ENCODE measurements around the gene PEX14.

Gene PEX14

GRCh38 chr1:10629816-10630571 is 155.2 kb downstream of the PEX14 start:
- Histone ChIP-seq H3K4me3 (ENCODE audit: low read length in 2 of 2) (no peak overlapping the region), H3K9me3 (ENCODE audit: control insufficient read depth in 2 of 2, low read length in 2 of 2) (no peaks in the 10 kb centered on the region), H3K4me1 (ENCODE audit: control insufficient read depth in 2 of 2, insufficient read depth in 2 of 2, low read length in 2 of 2) (peaks cover 0 to 3% of the 10 kb centered on the region in 2 donors), H3K9ac (ENCODE audit: low read depth in 1 of 2, low read length in 2 of 2) (no peak overlapping the region), H3K27me3 (ENCODE audit: control insufficient read depth in 2 of 2, insufficient read depth in 2 of 2, low read length in 2 of 2) (no peaks in the 10 kb centered on the region), H3K36me3 (ENCODE audit: control insufficient read depth in 2 of 2, insufficient read depth in 2 of 2, low read length in 2 of 2) (peaks cover 0 to 11% of the 10 kb centered on the region in 2 donors), H3K27ac (ENCODE audit: low read depth in 2 of 2, low read length in 2 of 2) (no peak overlapping the region)

DNA sequence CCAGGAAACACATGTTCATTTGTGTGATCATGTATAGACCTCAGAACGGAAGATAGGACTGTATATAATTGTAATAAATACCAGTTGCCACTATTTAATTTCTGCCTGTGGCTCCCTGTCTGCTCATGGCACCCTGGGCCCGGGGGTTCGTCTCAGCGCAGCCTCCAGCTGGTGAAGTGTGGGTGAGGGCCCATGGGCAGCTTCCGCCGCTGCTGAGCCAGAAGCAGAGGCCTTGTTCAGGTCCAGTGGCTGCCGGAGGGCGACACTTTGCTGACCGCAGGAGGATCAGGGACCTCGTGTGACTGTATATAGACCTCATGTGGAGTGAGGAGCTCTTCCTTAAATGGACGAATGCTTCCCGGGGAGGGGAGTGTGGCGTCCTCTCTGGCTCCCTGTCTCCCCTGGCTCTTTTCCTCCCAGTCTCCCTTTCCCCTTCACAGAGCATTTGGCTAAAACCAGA is 155.9 kb downstream of the PEX14 start:
- Histone ChIP-seq H3K36me3 (ENCODE audit: control insufficient read depth in 2 of 2, insufficient read depth in 2 of 2, low read length in 2 of 2) (peaks cover 0 to 8% of the 10 kb centered on the region in 2 donors), H3K4me1 (ENCODE audit: control insufficient read depth in 2 of 2, insufficient read depth in 2 of 2, low read length in 2 of 2) (peaks cover 4 to 10% of the 10 kb centered on the region in 2 donors), H3K27ac (ENCODE audit: low read depth in 2 of 2, low read length in 2 of 2) (no peak overlapping the region)

GRCh38 chr1:10631121-10631810 is 156.5 kb downstream of the PEX14 start:
- Histone ChIP-seq H3K27ac (ENCODE audit: low read depth in 2 of 2, low read length in 2 of 2) (peak overlapping the region in 1 of 2 donors; percentile 48), H3K4me3 (ENCODE audit: low read length in 2 of 2) (no peak overlapping the region), H3K27me3 (ENCODE audit: control insufficient read depth in 2 of 2, insufficient read depth in 2 of 2, low read length in 2 of 2) (no peaks in the 10 kb centered on the region), H3K9ac (ENCODE audit: low read depth in 1 of 2, low read length in 2 of 2) (no peak overlapping the region), H3K4me1 (ENCODE audit: control insufficient read depth in 2 of 2, insufficient read depth in 2 of 2, low read length in 2 of 2) (peaks cover 4 to 10% of the 10 kb centered on the region in 2 donors), H3K9me3 (ENCODE audit: control insufficient read depth in 2 of 2, low read length in 2 of 2) (no peaks in the 10 kb centered on the region), H3K36me3 (ENCODE audit: control insufficient read depth in 2 of 2, insufficient read depth in 2 of 2, low read length in 2 of 2) (peaks cover 0 to 7% of the 10 kb centered on the region in 2 donors)

More for the DNA sequence above, 155.9 kb downstream of the PEX14 start:
- Histone ChIP-seq H3K27me3 (ENCODE audit: control insufficient read depth in 2 of 2, insufficient read depth in 2 of 2, low read length in 2 of 2) (no peaks in the 10 kb centered on the region), H3K9me3 (ENCODE audit: control insufficient read depth in 2 of 2, low read length in 2 of 2) (no peaks in the 10 kb centered on the region), H3K4me3 (ENCODE audit: low read length in 2 of 2) (no peak overlapping the region), H3K9ac (ENCODE audit: low read depth in 1 of 2, low read length in 2 of 2) (no peak overlapping the region)

GRCh38 chr1:10631811-10632593 is 157.3 kb downstream of the PEX14 start:
- Histone ChIP-seq H3K36me3 (ENCODE audit: control insufficient read depth in 2 of 2, insufficient read depth in 2 of 2, low read length in 2 of 2) (peaks cover 0 to 4% of the 10 kb centered on the region in 2 donors), H3K27ac (ENCODE audit: low read depth in 2 of 2, low read length in 2 of 2) (peak overlapping the region in 1 of 2 donors; percentile 48), H3K27me3 (ENCODE audit: control insufficient read depth in 2 of 2, insufficient read depth in 2 of 2, low read length in 2 of 2) (no peaks in the 10 kb centered on the region), H3K9me3 (ENCODE audit: control insufficient read depth in 2 of 2, low read length in 2 of 2) (no peaks in the 10 kb centered on the region), H3K4me1 (ENCODE audit: control insufficient read depth in 2 of 2, insufficient read depth in 2 of 2, low read length in 2 of 2) (peaks cover 4 to 10% of the 10 kb centered on the region in 2 donors), H3K9ac (ENCODE audit: low read depth in 1 of 2, low read length in 2 of 2) (no peak overlapping the region), H3K4me3 (ENCODE audit: low read length in 2 of 2) (no peak overlapping the region)

- Histone ChIP-seq H3K36me3 (ENCODE audit: control insufficient read depth in 2 of 2, insufficient read depth in 2 of 2, low read length in 2 of 2) (peaks cover 0 to 4% of the 10 kb centered on the region in 2 donors), H3K9ac (ENCODE audit: low read depth in 1 of 2, low read length in 2 of 2) (no peak overlapping the region), H3K4me3 (ENCODE audit: low read length in 2 of 2) (no peak overlapping the region), H3K27me3 (ENCODE audit: control insufficient read depth in 2 of 2, insufficient read depth in 2 of 2, low read length in 2 of 2) (no peaks in the 10 kb centered on the region), H3K9me3 (ENCODE audit: control insufficient read depth in 2 of 2, low read length in 2 of 2) (no peaks in the 10 kb centered on the region), H3K4me1 (ENCODE audit: control insufficient read depth in 2 of 2, insufficient read depth in 2 of 2, low read length in 2 of 2) (peaks cover 4 to 10% of the 10 kb centered on the region in 2 donors), H3K27ac (ENCODE audit: low read depth in 2 of 2, low read length in 2 of 2) (no peak overlapping the region)
Observed at GRCh38 chr1:10632691-10633090, 157.9 kb downstream of the PEX14 start.

DNA sequence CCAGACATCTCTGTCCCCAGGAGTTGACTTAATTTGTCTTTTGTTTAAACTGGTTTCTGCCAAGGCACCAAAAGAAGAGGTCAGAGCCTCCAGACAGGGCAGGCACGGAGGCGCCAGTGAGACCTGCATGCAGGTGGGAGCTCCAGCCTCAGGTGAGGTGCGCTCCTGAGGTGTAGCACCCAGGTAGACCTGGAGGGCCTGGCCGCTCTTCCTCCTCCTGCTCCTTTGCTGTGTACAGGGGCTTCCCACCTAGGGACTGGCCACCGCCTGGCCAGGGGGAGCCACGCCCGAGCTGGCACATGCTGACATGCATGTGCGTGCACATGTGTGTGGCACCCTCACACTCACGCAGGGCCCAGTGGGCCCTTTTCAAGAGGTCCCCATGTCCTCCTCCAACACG is 158.7 kb downstream of the PEX14 start:
- no peak overlapping the region for H3K27ac ChIP-seq (ENCODE audit: low read depth in 2 of 2, low read length in 2 of 2)
- peaks cover 0 to 4% of the 10 kb centered on the region in 2 donors for H3K36me3 ChIP-seq (ENCODE audit: control insufficient read depth in 2 of 2, insufficient read depth in 2 of 2, low read length in 2 of 2)
- H3K9ac ChIP-seq (ENCODE audit: low read depth in 1 of 2, low read length in 2 of 2) = no peak overlapping the region
- H3K4me3 ChIP-seq (ENCODE audit: low read length in 2 of 2) = no peak overlapping the region
- no peaks in the 10 kb centered on the region for H3K27me3 ChIP-seq (ENCODE audit: control insufficient read depth in 2 of 2, insufficient read depth in 2 of 2, low read length in 2 of 2)
- H3K4me1 ChIP-seq (ENCODE audit: control insufficient read depth in 2 of 2, insufficient read depth in 2 of 2, low read length in 2 of 2) = peaks cover 4 to 10% of the 10 kb centered on the region in 2 donors
- H3K9me3 ChIP-seq (ENCODE audit: control insufficient read depth in 2 of 2, low read length in 2 of 2) = no peaks in the 10 kb centered on the region

DNA sequence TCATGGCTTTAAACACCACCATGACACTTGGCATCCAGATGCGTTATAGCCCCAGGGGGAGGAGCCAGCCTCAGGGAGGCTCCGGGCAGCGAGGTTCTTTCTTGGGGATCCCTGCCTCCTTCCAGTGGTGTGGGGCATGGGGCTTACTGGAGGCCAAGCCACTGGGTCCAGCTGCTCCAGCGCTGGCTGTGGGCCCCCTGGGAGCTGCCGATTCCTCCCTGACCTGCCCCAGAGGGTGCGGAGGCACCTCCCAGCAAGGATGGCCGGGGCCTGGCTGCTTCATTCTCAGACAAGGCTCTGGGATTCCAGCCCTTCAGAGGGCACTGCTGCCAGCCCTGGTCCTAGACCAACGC is 159.3 kb downstream of the PEX14 start:
- H3K27ac ChIP-seq (ENCODE audit: low read depth in 2 of 2, low read length in 2 of 2) = peak overlapping the region in 1 of 2 donors; percentile 18
- H3K27me3 ChIP-seq (ENCODE audit: control insufficient read depth in 2 of 2, insufficient read depth in 2 of 2, low read length in 2 of 2) = no peaks in the 10 kb centered on the region
- no peaks in the 10 kb centered on the region for H3K9me3 ChIP-seq (ENCODE audit: control insufficient read depth in 2 of 2, low read length in 2 of 2)
- no peak overlapping the region for H3K9ac ChIP-seq (ENCODE audit: low read depth in 1 of 2, low read length in 2 of 2)
- peaks cover 4 to 10% of the 10 kb centered on the region in 2 donors for H3K4me1 ChIP-seq (ENCODE audit: control insufficient read depth in 2 of 2, insufficient read depth in 2 of 2, low read length in 2 of 2)
- H3K36me3 ChIP-seq (ENCODE audit: control insufficient read depth in 2 of 2, insufficient read depth in 2 of 2, low read length in 2 of 2) = peaks cover 0 to 4% of the 10 kb centered on the region in 2 donors
- H3K4me3 ChIP-seq (ENCODE audit: low read length in 2 of 2) = no peak overlapping the region

DNA sequence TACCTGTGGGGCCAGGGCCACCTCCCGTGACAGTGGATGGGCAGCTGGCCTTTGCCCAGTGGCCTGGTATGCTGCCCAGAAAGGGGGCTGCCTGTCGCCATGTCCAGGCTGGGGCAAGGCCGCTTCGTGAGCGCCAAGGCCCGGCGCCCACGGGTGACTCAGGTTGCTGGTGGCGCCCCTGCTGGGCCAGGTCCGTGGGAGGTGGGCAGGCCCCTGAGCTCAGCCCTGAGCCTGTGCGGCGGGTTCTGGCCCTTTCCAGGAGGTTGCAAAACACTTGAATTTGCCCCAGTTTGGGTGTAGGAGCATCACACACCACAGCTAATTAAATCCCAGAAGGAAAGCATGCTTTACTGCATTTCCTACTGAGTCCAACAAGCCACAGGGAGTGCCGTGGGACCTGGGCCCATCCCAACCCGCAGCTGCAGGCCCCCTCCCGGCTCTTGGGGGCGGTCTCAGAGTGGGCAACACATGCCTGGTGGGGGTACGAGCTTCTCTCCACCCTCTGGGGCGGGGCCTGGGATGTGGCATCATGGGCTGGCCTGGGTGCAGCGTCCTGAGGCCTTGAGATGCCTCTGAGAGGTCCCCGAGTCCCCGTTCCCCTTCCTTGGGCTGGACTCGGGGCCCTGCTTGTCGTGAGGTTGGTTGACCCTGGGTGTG is 159.8 kb downstream of the PEX14 start:
- no peaks in the 10 kb centered on the region for H3K9me3 ChIP-seq (ENCODE audit: control insufficient read depth in 2 of 2, low read length in 2 of 2)
- H3K36me3 ChIP-seq (ENCODE audit: control insufficient read depth in 2 of 2, insufficient read depth in 2 of 2, low read length in 2 of 2) = peaks cover 3 to 7% of the 10 kb centered on the region in 2 donors
- H3K4me3 ChIP-seq (ENCODE audit: low read length in 2 of 2) = no peak overlapping the region
- no peak overlapping the region for H3K9ac ChIP-seq (ENCODE audit: low read depth in 1 of 2, low read length in 2 of 2)
- H3K27me3 ChIP-seq (ENCODE audit: control insufficient read depth in 2 of 2, insufficient read depth in 2 of 2, low read length in 2 of 2) = no peaks in the 10 kb centered on the region
- H3K4me1 ChIP-seq (ENCODE audit: control insufficient read depth in 2 of 2, insufficient read depth in 2 of 2, low read length in 2 of 2) = peaks cover 4 to 10% of the 10 kb centered on the region in 2 donors
- peak overlapping the region; percentile 32 to 46 for H3K27ac ChIP-seq (ENCODE audit: low read depth in 2 of 2, low read length in 2 of 2)

DNA sequence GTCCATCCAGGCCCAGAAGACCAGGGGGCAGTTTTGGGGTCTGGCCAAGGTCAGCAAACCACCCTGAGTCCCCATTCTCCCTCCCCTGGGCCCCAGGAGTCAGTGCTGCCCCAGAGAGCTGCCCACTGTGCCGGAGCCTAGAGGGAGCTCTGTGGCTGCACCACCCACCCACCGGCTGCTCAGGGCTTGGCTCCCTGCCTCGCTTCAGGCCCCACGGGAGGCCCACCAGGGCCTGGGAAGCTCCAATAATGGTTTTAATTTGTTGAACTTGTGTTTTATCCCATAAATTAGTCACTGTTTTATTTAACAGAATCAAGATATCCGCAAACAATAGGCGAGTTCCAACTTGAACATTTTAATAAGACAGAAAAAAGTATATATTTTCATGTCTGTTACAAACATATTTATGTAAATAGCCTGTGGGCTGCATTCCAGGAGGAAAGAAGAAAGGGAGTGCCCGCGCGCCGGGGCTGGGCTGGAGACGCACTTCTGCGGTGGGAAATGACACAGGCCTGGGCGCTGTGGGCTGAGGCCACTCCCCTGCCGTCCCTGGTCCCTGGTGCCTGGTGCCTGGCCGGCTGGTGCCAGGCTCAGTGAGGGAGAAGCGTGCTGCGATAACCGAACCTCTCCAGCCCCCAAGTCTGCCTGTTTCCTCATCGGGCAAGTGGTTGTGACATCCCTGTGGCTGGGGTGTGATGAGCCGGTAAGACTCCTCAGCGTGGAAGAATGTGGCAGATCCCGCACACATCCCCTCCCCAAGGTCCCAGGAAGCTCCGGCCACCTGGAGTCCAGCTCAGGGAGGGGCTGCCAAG is 160.5 kb downstream of the PEX14 start:
- peaks cover 4 to 10% of the 10 kb centered on the region in 2 donors for H3K4me1 ChIP-seq (ENCODE audit: control insufficient read depth in 2 of 2, insufficient read depth in 2 of 2, low read length in 2 of 2)
- H3K9me3 ChIP-seq (ENCODE audit: control insufficient read depth in 2 of 2, low read length in 2 of 2) = no peaks in the 10 kb centered on the region
- H3K9ac ChIP-seq (ENCODE audit: low read depth in 1 of 2, low read length in 2 of 2) = no peak overlapping the region
- H3K27me3 ChIP-seq (ENCODE audit: control insufficient read depth in 2 of 2, insufficient read depth in 2 of 2, low read length in 2 of 2) = no peaks in the 10 kb centered on the region
- no peak overlapping the region for H3K4me3 ChIP-seq (ENCODE audit: low read length in 2 of 2)
- H3K27ac ChIP-seq (ENCODE audit: low read depth in 2 of 2, low read length in 2 of 2) = peak overlapping the region; percentile 46 to 48
- H3K36me3 ChIP-seq (ENCODE audit: control insufficient read depth in 2 of 2, insufficient read depth in 2 of 2, low read length in 2 of 2) = peaks cover 8% of the 10 kb centered on the region in 2 donors
